ENCODE data around the gene AURKB. TPM values are rescaled to one million over a fixed set of nuclear protein-coding genes. Genes with fewer than 3 reads are reported as not detected.

The AURKB gene
- total and polyA plus RNA-seq, 10 of the 15 experiments (the other 5 are each of a cell fraction or from before 2014, with no cell fraction given) = 52.7 to 209 (median 128) TPM

DNA sequence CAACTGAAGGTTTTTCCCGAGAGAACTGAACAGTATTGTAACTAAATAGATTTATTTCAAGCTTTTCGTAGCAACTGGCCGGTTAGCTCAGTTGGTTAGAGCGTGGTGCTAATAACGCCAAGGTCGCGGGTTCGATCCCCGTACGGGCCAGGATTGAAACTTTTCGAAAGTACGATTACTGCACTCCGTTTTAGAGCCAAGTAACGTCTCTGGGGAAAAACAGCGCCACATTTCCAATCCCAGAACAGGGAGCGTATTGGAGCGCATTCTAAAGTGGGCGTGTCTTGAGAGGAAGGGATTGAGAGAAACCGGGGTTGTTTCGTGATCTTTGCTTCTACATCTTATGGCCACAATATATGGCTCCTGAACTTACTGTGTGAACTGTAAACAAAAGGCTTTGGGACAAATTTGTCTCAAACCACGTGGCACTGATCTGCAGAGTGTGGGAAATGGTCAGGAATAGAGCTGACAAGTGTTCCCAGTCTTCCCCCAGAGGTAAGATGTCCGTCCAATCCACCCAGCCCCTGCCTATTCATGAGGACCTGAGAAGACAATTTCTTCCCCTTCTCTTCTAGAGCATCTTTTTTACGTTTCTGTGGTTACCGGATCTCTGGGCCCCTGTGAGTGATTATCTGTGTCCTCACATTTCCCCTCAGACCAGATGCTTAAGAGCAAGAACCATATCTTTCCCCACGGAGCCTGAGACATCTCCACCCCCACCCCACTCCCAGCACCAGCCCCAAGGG lies 22.7 kb downstream of the AURKB start (continued):
- TF ChIP-seq, protein P1, sequence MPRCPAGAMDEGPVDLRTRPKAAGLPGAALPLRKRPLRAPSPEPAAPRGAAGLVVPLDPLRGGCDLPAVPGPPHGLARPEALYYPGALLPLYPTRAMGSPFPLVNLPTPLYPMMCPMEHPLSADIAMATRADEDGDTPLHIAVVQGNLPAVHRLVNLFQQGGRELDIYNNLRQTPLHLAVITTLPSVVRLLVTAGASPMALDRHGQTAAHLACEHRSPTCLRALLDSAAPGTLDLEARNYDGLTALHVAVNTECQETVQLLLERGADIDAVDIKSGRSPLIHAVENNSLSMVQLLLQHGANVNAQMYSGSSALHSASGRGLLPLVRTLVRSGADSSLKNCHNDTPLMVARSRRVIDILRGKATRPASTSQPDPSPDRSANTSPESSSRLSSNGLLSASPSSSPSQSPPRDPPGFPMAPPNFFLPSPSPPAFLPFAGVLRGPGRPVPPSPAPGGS (IDR thresholded peaks at IDR 0.05; ENCODE audit: borderline replicate concordance, insufficient read depth, low read depth, low read length, poor library complexity, severe bottlenecking) = no peak
- TF ChIP-seq SMC3 (IDR thresholded peaks at IDR 0.05; ENCODE audit: borderline replicate concordance, low read length) (no peak), HDAC2 (IDR thresholded peaks at IDR 0.05) (no peak), CHD4 (IDR thresholded peaks at IDR 0.05) (no peak), BMI1 (IDR thresholded peaks at IDR 0.05; ENCODE audit: borderline replicate concordance) (no peak), ESRRA (IDR thresholded peaks at IDR 0.05; ENCODE audit: low read length) (no peak; the same call in 1 of the 2 replicates), RBBP5 (conservative IDR thresholded peaks at IDR 0.05) (no peak), MEF2A (IDR thresholded peaks at IDR 0.05; ENCODE audit: insufficient read depth, low read depth, low read length) (0 out of 2 replicates have a peak, but pooled peaks have one; percentile 37), RCOR1 (conservative IDR thresholded peaks at IDR 0.05; ENCODE audit: low read depth, low read length) (no peak), IKZF1 (conservative IDR thresholded peaks at IDR 0.05) (peak; percentile 30), GATAD2B (conservative IDR thresholded peaks at IDR 0.05; ENCODE audit: low read depth) (no peak), SMAD1 (IDR thresholded peaks at IDR 0.05; ENCODE audit: low read depth, partially characterized antibody) (peak; percentile 28), NBN (IDR thresholded peaks at IDR 0.05) (no peak; the same call in 1 of the 2 replicates), BRCA1 (IDR thresholded peaks at IDR 0.05; ENCODE audit: low read depth, low read length) (no peak), TAF1 (IDR thresholded peaks at IDR 0.05; ENCODE audit: borderline replicate concordance, low read depth, low read length) (0 out of 2 replicates have a peak, but pooled peaks have one; percentile 27), SRF (IDR thresholded peaks at IDR 0.05; ENCODE audit: low read depth in 2 of 2, low read length in 2 of 2) (no peak), NR2C1 (IDR thresholded peaks at IDR 0.05) (no peak), TCF3 (IDR thresholded peaks at IDR 0.05; ENCODE audit: borderline replicate concordance, insufficient read depth, low read depth, low read length) (peak; percentile 36; the same call in 1 of the 2 replicates), HDGF (IDR thresholded peaks at IDR 0.05) (no peak), RB1 (IDR thresholded peaks at IDR 0.05; ENCODE audit: borderline replicate concordance) (0 out of 2 replicates have a peak, but pooled peaks have one; percentile 4), SREBF1 (IDR thresholded peaks at IDR 0.05; ENCODE audit: low read length) (no peak), PAX5 (IDR thresholded peaks at IDR 0.05; ENCODE audit: borderline replicate concordance, low read depth, low read length) (no peak), TARDBP (IDR thresholded peaks at IDR 0.05; ENCODE audit: borderline replicate concordance) (peak; percentile 98)
- TF ChIP-seq, protein P2, sequence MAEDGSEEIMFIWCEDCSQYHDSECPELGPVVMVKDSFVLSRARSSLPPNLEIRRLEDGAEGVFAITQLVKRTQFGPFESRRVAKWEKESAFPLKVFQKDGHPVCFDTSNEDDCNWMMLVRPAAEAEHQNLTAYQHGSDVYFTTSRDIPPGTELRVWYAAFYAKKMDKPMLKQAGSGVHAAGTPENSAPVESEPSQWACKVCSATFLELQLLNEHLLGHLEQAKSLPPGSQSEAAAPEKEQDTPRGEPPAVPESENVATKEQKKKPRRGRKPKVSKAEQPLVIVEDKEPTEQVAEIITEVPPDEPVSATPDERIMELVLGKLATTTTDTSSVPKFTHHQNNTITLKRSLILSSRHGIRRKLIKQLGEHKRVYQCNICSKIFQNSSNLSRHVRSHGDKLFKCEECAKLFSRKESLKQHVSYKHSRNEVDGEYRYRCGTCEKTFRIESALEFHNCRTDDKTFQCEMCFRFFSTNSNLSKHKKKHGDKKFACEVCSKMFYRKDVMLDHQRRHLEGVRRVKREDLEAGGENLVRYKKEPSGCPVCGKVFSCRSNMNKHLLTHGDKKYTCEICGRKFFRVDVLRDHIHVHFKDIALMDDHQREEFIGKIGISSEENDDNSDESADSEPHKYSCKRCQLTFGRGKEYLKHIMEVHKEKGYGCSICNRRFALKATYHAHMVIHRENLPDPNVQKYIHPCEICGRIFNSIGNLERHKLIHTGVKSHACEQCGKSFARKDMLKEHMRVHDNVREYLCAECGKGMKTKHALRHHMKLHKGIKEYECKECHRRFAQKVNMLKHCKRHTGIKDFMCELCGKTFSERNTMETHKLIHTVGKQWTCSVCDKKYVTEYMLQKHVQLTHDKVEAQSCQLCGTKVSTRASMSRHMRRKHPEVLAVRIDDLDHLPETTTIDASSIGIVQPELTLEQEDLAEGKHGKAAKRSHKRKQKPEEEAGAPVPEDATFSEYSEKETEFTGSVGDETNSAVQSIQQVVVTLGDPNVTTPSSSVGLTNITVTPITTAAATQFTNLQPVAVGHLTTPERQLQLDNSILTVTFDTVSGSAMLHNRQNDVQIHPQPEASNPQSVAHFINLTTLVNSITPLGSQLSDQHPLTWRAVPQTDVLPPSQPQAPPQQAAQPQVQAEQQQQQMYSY (CRISPR knock-in tag; IDR thresholded peaks at IDR 0.05) = no peak
- TF ChIP-seq, protein P3, sequence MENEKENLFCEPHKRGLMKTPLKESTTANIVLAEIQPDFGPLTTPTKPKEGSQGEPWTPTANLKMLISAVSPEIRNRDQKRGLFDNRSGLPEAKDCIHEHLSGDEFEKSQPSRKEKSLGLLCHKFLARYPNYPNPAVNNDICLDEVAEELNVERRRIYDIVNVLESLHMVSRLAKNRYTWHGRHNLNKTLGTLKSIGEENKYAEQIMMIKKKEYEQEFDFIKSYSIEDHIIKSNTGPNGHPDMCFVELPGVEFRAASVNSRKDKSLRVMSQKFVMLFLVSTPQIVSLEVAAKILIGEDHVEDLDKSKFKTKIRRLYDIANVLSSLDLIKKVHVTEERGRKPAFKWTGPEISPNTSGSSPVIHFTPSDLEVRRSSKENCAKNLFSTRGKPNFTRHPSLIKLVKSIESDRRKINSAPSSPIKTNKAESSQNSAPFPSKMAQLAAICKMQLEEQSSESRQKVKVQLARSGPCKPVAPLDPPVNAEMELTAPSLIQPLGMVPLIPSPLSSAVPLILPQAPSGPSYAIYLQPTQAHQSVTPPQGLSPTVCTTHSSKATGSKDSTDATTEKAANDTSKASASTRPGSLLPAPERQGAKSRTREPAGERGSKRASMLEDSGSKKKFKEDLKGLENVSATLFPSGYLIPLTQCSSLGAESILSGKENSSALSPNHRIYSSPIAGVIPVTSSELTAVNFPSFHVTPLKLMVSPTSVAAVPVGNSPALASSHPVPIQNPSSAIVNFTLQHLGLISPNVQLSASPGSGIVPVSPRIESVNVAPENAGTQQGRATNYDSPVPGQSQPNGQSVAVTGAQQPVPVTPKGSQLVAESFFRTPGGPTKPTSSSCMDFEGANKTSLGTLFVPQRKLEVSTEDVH (IDR thresholded peaks at IDR 0.05; ENCODE audit: low read depth, partially characterized antibody) = no peak

Measured in GM12878 (cell line).